Karpas-422 (cell line): ENCODE results near the gene CHST11. TPM values are rescaled to one million over a fixed set of nuclear protein-coding genes. Genes with fewer than 3 reads are reported as not detected.

ENCODE experiments used
- DNase-seq: peaks from one replicate; pipeline ENCODE4 v3.0.0-alpha.2; 2015
- H2AFZ ChIP-seq: fragments of 200-600 bp; sonication (generic); 2 replicates; pipeline ENCODE4 v1.6.1; 2014; ENCODE audit warnings: antibody characterized with exemption, low read length, mixed read lengths
- H3K27ac ChIP-seq: fragments of 200-600 bp; sonication (generic); 2 replicates; pipeline ENCODE4 v1.5.1; 2014; ENCODE audit warnings: mild to moderate bottlenecking, low read length, moderate library complexity
- H3K27me3 ChIP-seq: fragments of 200-600 bp; sonication (generic); 2 replicates; pipeline ENCODE4 v1.6.1; 2014; ENCODE audit warnings: low read length, mixed read lengths
- H3K36me3 ChIP-seq: fragments of 200-600 bp; sonication (generic); 2 replicates; pipeline ENCODE4 v1.6.1; 2014; ENCODE audit warnings: low read length, mixed read lengths; ENCODE audit not compliant: insufficient read depth
- H3K4me1 ChIP-seq: fragments of 200-600 bp; sonication (generic); 2 replicates; pipeline ENCODE4 v1.6.1; 2014; ENCODE audit warnings: mild to moderate bottlenecking, low read length, mixed read lengths
- H3K4me2 ChIP-seq: fragments of 200-600 bp; sonication (generic); 2 replicates; pipeline ENCODE4 v1.6.1; 2014; ENCODE audit warnings: low read length, low read depth, mild to moderate bottlenecking; ENCODE audit not compliant: poor library complexity, severe bottlenecking
- H3K4me3 ChIP-seq: fragments of 200-600 bp; sonication (generic); 2 replicates; pipeline ENCODE4 v1.5.1; 2014; ENCODE audit warnings: mild to moderate bottlenecking, antibody characterized with exemption, low read length, mixed read lengths
- H3K79me2 ChIP-seq: fragments of 200-600 bp; sonication (generic); 2 replicates; pipeline ENCODE4 v1.6.1; 2014; ENCODE audit warnings: mild to moderate bottlenecking, low read length, mixed read lengths
- H3K9ac ChIP-seq: fragments of 200-600 bp; sonication (generic); 2 replicates; pipeline ENCODE4 v1.6.0; 2014; ENCODE audit warnings: low read length
- H3K9me2 ChIP-seq: fragments of 200-600 bp; sonication (generic), shearing (Covaris generic); replicated peaks from 2 replicates; pipeline ENCODE4 v1.6.0; 2014; ENCODE audit warnings: mild to moderate bottlenecking, low read length, moderate library complexity; ENCODE audit not compliant: insufficient read depth
- H3K9me3 ChIP-seq: fragments of 300-700, 200-600 bp; sonication (generic); 2 replicates; pipeline ENCODE4 v1.6.1; 2014; ENCODE audit warnings: low read length, mixed read lengths
- H4K20me1 ChIP-seq: fragments of 200-600 bp; sonication (generic); 2 replicates; pipeline ENCODE4 v1.6.1; 2014; ENCODE audit warnings: mild to moderate bottlenecking, antibody characterized with exemption, low read length, low read depth; ENCODE audit not compliant: insufficient read depth
- total RNA-seq: library from RNA; depleted of rRNA; stranded (reverse); fragments of >200 nt; shearing (Covaris generic); gene quantifications from 2 replicates; pipeline ENCODE4 v1.2.3, GENCODE V29; 2014; ENCODE audit warnings: low replicate concordance

Gene CHST11
- total RNA-seq, 1 experiment from 2014 or later, result not detected

- Histone ChIP-seq H3K9ac (no peak overlapping the region), H3K4me1 (peaks cover 9% of the 10 kb centered on the region)
- DNase-seq, result no peak
These were observed 2.1 kb downstream of the CHST11 start for GRCh38 chr12:104458694-104459367.

GRCh38 chr12:104459368-104459909 lies 2.7 kb downstream of the CHST11 start:
- DNase-seq, result no peak
- no peaks in the 10 kb centered on the region for H3K36me3 ChIP-seq
- H4K20me1 ChIP-seq, result no peaks in the 10 kb centered on the region
- no peak overlapping the region for H2AFZ ChIP-seq
- H3K27ac ChIP-seq, result no peak overlapping the region
- H3K9me2 ChIP-seq, result no peaks in the 10 kb centered on the region
- no peak overlapping the region for H3K9ac ChIP-seq
- no peak overlapping the region for H3K4me2 ChIP-seq
- H3K4me3 ChIP-seq, result no peak overlapping the region
- H3K27me3 ChIP-seq, result no peaks in the 10 kb centered on the region
- H3K9me3 ChIP-seq, result no peaks in the 10 kb centered on the region
- no peaks in the 10 kb centered on the region for H3K79me2 ChIP-seq
- peaks cover 9% of the 10 kb centered on the region for H3K4me1 ChIP-seq

More at GRCh38 chr12:104458694-104459367, 2.1 kb downstream of the CHST11 start:
- no peaks in the 10 kb centered on the region for H3K27me3 ChIP-seq
- no peaks in the 10 kb centered on the region for H4K20me1 ChIP-seq
- H3K27ac ChIP-seq, result no peak overlapping the region
- H3K4me3 ChIP-seq, result no peak overlapping the region
- no peaks in the 10 kb centered on the region for H3K9me3 ChIP-seq
- H2AFZ ChIP-seq, result no peak overlapping the region
- H3K4me2 ChIP-seq, result no peak overlapping the region
- no peaks in the 10 kb centered on the region for H3K9me2 ChIP-seq
- no peaks in the 10 kb centered on the region for H3K79me2 ChIP-seq
- H3K36me3 ChIP-seq, result no peaks in the 10 kb centered on the region

GRCh38 chr12:104460041-104460719 lies 3.4 kb downstream of the CHST11 start:
- no peaks in the 10 kb centered on the region for H3K79me2 ChIP-seq
- H3K9me3 ChIP-seq, result no peaks in the 10 kb centered on the region
- no peaks in the 10 kb centered on the region for H3K27me3 ChIP-seq
- H3K4me1 ChIP-seq, result peaks cover 9% of the 10 kb centered on the region
- no peak overlapping the region for H3K4me2 ChIP-seq
- no peak overlapping the region for H2AFZ ChIP-seq
- H3K9me2 ChIP-seq, result no peaks in the 10 kb centered on the region
- no peak overlapping the region for H3K4me3 ChIP-seq
- H4K20me1 ChIP-seq, result no peaks in the 10 kb centered on the region
- no peak overlapping the region for H3K27ac ChIP-seq
- H3K9ac ChIP-seq, result no peak overlapping the region
- H3K36me3 ChIP-seq, result no peaks in the 10 kb centered on the region
- DNase-seq, result no peak

GRCh38 chr12:104460973-104461698 lies 4.4 kb downstream of the CHST11 start:
- Histone ChIP-seq H3K27me3 (no peaks in the 10 kb centered on the region), H3K4me2 (no peak overlapping the region), H3K36me3 (no peaks in the 10 kb centered on the region), H3K9me2 (no peaks in the 10 kb centered on the region), H3K79me2 (no peaks in the 10 kb centered on the region), H3K27ac (no peak overlapping the region), H3K4me1 (peaks cover 9% of the 10 kb centered on the region), H4K20me1 (no peaks in the 10 kb centered on the region), H2AFZ (no peak overlapping the region), H3K9me3 (no peaks in the 10 kb centered on the region), H3K9ac (no peak overlapping the region), H3K4me3 (no peak overlapping the region)
- DNase-seq, result no peak

- H3K79me2 ChIP-seq, result no peaks in the 10 kb centered on the region
These were observed 5.6 kb downstream of the CHST11 start for GRCh38 chr12:104462325-104462724.

GRCh38 chr12:104462931-104463339 lies 6.2 kb downstream of the CHST11 start:
- H3K79me2 ChIP-seq, result no peaks in the 10 kb centered on the region
- DNase-seq, result no peak
- no peaks in the 10 kb centered on the region for H3K4me1 ChIP-seq
- no peak overlapping the region for H3K27ac ChIP-seq
- no peaks in the 10 kb centered on the region for H3K36me3 ChIP-seq
- H4K20me1 ChIP-seq, result no peaks in the 10 kb centered on the region
- no peaks in the 10 kb centered on the region for H3K9me2 ChIP-seq
- no peaks in the 10 kb centered on the region for H3K27me3 ChIP-seq
- no peak overlapping the region for H2AFZ ChIP-seq
- H3K9ac ChIP-seq, result no peak overlapping the region
- no peak overlapping the region for H3K4me3 ChIP-seq
- no peak overlapping the region for H3K4me2 ChIP-seq
- no peaks in the 10 kb centered on the region for H3K9me3 ChIP-seq

More at GRCh38 chr12:104462325-104462724, 5.6 kb downstream of the CHST11 start:
- Histone ChIP-seq H4K20me1 (no peaks in the 10 kb centered on the region), H3K4me1 (peaks cover 2% of the 10 kb centered on the region), H3K9ac (no peak overlapping the region), H3K36me3 (no peaks in the 10 kb centered on the region), H3K4me2 (no peak overlapping the region), H3K4me3 (no peak overlapping the region), H3K9me3 (no peaks in the 10 kb centered on the region), H3K27ac (no peak overlapping the region), H3K27me3 (no peaks in the 10 kb centered on the region), H3K9me2 (no peaks in the 10 kb centered on the region), H2AFZ (no peak overlapping the region)
- DNase-seq, result no peak

- Histone ChIP-seq H3K9ac (no peak overlapping the region), H3K27me3 (no peaks in the 10 kb centered on the region), H3K9me2 (no peaks in the 10 kb centered on the region), H3K27ac (no peak overlapping the region), H3K79me2 (no peaks in the 10 kb centered on the region), H2AFZ (no peak overlapping the region), H3K36me3 (no peaks in the 10 kb centered on the region), H3K4me1 (no peaks in the 10 kb centered on the region), H3K4me2 (no peak overlapping the region), H4K20me1 (no peaks in the 10 kb centered on the region), H3K4me3 (no peak overlapping the region), H3K9me3 (no peaks in the 10 kb centered on the region)
- DNase-seq, result no peak
These were observed 6.6 kb downstream of the CHST11 start for GRCh38 chr12:104463368-104463767.

- no peaks in the 10 kb centered on the region for H3K79me2 ChIP-seq
- H3K9ac ChIP-seq, result no peak overlapping the region
- H3K4me2 ChIP-seq, result no peak overlapping the region
- H3K27me3 ChIP-seq, result no peaks in the 10 kb centered on the region
- H3K4me3 ChIP-seq, result no peak overlapping the region
- H3K4me1 ChIP-seq, result no peaks in the 10 kb centered on the region
- no peaks in the 10 kb centered on the region for H3K36me3 ChIP-seq
- no peak for DNase-seq
- no peak overlapping the region for H3K27ac ChIP-seq
- no peaks in the 10 kb centered on the region for H4K20me1 ChIP-seq
- no peaks in the 10 kb centered on the region for H3K9me2 ChIP-seq
- no peak overlapping the region for H2AFZ ChIP-seq
- no peaks in the 10 kb centered on the region for H3K9me3 ChIP-seq
These were observed 8.2 kb downstream of the CHST11 start for GRCh38 chr12:104464899-104465298.
